Activated CD8-positive, alpha-beta memory T cell treated with anti-CD3 and anti-CD28 coated beads, Interleukin-2, amount 50 U/mL, for 24 hours (primary cell): ENCODE measurements around the gene TAS2R20.
"Not testable (repeated sequence)": the region's sequence is repeated elsewhere in the genome, so short reads cannot be mapped to it uniquely, and the experiment has no call there.

Source experiments
- DNase-seq: peaks from one replicate; pipeline ENCODE4 v3.0.0-alpha.2; 2020; ENCODE audit errors: extremely low read depth

TAS2R20 gene, protein sequence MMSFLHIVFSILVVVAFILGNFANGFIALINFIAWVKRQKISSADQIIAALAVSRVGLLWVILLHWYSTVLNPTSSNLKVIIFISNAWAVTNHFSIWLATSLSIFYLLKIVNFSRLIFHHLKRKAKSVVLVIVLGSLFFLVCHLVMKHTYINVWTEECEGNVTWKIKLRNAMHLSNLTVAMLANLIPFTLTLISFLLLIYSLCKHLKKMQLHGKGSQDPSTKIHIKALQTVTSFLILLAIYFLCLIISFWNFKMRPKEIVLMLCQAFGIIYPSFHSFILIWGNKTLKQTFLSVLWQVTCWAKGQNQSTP

GRCh38 chr12:10998204-10998603 is at the start of gene TAS2R20:
Gene TAS2R20 (minus strand): TSS chr12:10998304. CDS start chr12:10997875, 429 bp downstream.
- DNase-seq: no peak

DNA sequence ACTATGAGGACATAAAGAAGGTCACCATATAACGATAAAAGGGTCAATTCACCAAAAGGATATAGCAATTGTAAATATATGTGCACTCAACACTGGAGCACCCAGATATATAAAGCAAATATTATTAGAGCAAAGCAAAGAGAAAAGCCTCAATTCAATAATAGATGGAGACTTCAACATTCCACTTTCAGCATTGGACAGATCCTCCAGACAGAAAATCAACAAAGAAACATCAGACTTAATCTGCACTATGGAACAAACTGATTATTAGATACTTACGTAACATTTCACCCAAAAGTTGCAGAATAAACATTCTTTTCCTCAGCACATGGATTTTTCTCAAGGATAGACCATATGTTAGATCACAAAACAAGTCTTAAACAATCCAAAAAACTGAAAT is 43.3 kb upstream of the TAS2R20 start:
- not testable (repeated sequence) for DNase-seq

DNA sequence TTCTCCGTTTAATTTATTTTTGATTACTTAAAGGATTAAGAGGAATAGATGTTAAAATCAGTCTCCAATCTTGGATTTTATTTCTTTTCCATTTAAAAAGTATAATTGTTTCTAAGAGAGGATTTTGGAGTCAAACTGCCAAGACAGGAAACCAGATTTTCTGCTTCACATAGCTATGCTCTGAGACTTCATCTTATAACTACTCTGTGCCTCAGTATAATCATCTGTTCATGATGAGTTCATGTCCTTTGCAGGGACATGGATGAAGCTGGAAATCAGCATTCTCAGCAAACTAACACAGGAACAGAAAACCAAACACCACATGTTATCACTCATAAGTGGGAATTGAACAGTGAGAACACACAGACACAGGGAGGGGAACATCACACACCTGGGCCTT is 42.1 kb upstream of the TAS2R20 start:
- no peak for DNase-seq

- no peak for DNase-seq
These were observed 41.1 kb upstream of the TAS2R20 start for GRCh38 chr12:11039171-11039570.

GRCh38 chr12:11033959-11034358 is 35.9 kb upstream of the TAS2R20 start:
- not testable (repeated sequence) for DNase-seq

GRCh38 chr12:11031307-11031706 is 33.2 kb upstream of the TAS2R20 start, which contains the start of gene TAS2R31:
Gene TAS2R31 (minus strand): TSS chr12:11031407. CDS start chr12:11031335, 72 bp downstream.
- no peak for DNase-seq

DNA sequence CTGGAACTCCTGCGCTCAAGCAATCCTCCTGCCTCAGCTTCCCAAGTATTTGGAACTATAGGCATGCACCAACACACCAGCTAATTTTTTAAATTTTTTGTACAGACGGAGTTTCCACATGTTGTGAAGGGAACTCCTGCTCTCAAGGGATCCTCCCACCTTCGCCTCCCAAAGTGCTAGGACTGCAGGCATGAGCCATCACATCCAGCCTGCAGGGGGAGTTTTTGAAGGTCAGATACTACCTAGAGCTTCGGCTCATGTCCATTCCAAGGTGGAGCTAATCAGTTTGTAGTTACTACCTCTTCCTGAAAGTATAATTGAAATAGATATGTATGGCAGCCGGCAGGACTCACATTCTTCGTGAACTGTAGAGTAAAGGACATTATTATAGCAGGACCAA is 28.0 kb upstream of the TAS2R20 start:
- DNase-seq: no peak

GRCh38 chr12:11023387-11023786 is 25.3 kb upstream of the TAS2R20 start:
- DNase-seq: no peak

DNA sequence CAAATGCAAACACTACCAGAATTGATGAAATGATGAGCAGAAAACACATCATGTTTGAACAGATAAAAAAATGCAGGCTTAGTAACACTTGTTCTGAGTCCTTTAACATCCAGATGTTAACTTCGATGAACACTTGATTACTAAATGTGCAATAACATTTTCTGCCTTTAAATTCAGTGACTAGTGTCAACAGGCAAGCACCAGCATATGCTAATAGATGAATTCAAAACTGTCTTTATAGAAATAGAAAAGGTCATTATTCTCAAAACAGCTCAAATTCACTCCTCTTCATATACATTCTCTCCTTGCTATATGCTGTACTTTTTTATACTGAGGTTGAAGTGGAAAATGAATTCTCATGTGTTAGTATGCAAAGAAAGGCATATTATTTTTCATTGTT is 24.4 kb upstream of the TAS2R20 start, which contains the start of gene TAS2R19:
Gene TAS2R19 (minus strand): TSS at position 101 of the 400 bp plus-strand sequence. CDS start 49 bp downstream, at position 52.
- no peak for DNase-seq

GRCh38 chr12:11016937-11017336 is 18.8 kb upstream of the TAS2R20 start:
- no peak for DNase-seq

- DNase-seq: no peak
These were observed 17.8 kb upstream of the TAS2R20 start for GRCh38 chr12:11015775-11016430.

DNA sequence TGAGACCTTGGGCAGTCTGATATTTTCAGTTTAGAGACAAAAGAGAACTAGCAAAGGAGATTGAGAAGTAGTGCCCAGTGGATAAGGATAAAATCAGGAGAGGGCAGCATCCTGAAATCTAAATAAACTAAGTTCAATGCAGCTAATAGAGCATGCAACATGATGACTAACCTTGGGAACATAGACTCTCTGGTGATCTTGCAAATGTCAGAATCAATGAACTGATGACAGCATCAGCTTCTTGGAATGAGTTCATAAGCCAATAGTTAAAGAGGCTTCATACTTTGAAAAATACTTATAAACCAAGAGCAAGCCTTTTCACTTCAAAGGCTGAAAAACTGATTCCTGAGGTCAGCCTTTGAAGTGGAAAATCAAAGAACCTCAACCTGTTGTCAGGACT is 16.1 kb upstream of the TAS2R20 start:
- DNase-seq: no peak

GRCh38 chr12:11007608-11008007 is 9.5 kb upstream of the TAS2R20 start:
- DNase-seq: no peak

DNA sequence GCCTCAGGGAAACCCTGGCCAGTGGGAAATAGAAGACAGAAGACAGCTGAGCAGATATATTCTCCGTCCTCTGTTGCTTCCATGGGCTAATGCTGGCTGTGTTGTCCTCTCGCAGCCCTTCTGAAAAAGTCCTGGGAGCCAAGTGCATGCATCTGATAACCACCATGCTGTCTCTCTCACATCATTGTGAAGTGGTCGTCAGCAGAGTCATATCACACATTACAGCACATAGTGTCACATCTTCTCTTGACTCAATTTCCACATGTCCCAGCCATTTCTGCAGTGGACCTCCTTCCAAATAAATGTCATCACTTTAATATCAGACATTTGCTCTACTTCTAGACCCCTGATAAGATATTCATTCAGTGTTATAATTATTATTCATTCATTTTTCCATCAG is 3.8 kb downstream of the TAS2R20 start:
- no peak for DNase-seq

DNA sequence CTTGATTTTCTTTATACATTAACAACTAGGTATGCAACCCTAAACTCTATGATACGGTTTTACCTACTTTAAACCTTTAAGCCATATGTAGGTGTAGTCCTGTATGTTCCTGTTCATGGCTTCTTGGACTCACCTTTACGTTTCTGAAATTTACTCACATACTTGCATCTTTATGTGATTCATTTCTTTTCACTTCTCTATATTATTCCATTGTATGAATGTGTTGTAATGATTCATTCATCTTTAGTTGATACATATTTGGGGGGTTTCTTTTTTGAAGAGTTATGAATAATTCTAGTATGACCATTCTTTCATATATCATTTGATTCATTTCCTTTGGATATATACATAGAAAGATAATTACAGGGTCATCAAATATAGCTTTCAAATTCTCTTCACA is 9.0 kb downstream of the TAS2R20 start:
- DNase-seq: no peak

DNA sequence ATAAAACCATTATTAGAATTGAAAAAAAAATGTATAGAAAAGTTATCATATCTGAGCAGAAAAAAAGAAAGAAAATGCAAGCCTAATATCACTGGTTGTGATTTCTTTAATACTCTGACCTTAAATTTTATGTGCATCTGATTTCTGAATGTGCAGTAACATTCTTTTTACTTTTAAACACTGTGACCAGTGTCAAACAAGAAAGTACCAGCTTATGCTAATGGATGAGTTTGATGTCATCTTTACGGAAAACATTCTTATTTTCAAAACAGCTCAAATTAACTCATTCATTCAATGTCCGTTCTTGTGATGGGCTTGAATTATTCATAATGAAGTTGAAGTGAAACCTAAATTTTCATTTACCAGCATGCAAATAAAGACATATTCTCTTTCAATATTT is 11.3 kb downstream of the TAS2R20 start, which contains the start of gene TAS2R50:
Gene TAS2R50 (minus strand): TSS at position 101 of the 400 bp plus-strand sequence. CDS start 52 bp downstream, at position 49.
- no peak for DNase-seq

GRCh38 chr12:10982244-10982643 is 15.9 kb downstream of the TAS2R20 start:
- no peak for DNase-seq

DNA sequence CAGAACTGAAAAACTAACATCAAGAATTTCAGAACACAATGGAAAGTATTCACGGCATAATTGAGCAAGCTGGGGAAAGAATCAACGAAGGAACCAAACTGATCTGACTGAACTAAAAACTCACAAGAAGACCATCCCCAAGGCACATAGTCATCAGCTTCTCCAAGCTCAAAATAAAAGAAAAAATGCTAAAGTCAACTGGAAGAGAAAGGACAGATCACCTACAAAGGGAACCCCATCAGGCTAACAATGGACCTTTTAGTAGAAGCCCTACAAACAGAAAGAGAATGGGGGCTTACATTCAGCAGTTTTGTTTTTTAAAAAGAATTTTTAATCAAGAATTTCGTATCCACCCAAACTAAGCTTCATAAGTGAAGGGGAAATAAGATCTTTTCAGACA is 23.1 kb downstream of the TAS2R20 start:
- DNase-seq: no peak

DNA sequence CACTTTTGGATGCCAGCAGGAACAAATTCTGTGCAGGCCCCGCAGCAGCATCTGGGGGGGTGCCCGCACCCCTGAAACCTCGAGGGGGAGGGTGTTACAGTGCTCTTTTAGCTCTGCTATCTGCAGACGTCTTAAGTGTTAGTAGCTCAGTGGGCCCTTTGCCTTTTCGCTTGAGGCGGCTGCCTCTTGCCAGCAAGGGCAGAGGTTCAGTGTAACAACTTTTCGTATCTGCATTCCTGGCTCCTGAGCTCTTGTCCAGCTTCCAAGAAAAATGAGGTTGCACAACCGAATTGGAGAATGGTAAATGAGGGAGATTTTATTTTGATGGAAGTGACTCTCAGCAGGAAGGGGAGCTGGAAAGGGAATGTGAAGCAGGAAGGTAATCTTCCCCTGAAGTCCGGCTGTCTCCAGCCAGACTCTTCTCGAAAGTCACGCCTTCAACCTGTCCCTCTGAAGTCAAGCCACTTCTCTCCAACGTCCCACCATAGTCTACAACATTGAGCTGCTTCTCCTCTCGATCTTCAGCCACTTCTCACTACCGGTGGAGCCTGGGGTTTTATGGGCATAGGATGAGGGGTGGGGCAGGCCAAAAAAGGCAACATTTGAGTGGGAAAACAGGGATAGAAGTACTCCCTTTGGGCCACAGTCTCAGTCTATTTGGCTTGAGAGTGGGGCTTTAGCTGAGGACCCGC is 29.2 kb downstream of the TAS2R20 start:
- no peak for DNase-seq

DNA sequence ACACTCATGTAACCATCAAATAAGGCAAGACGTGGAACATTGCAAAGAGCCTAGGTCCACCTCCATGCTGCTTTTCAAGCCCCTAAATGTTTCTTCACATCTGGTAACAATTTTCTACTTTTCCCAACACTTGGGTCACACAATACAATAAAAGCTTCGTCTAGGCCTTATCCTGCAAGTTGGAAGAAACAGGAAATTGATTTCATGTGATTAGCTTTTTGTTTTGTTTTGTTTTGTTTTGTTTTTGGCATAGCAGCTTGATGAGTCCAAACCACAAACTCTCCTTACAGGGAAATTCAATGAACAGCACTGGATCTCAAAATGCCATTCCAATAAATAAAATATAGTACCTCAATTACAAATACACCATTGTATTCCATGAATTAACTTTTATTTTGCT is 30.7 kb downstream of the TAS2R20 start:
- no peak for DNase-seq

DNA sequence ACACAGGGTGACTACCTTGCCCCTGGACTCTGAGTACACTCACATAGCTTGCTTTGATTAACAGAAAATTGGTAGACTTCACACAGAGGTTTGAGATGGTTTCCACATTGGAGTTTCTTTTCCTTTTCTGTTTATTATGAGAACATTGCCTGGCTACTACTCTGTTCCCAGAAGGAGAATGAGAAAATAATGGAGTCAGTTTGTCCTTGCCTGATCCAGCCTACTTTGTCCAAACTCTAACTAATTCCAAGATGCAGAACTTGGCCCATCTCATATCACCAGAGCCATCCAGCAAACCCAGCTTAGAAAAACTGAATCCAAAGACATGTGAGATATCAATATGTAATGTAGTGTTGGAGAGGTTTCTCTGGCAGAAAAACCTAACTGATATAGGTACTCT is 31.8 kb downstream of the TAS2R20 start:
- no peak for DNase-seq

- no peak for DNase-seq
These were observed 32.6 kb downstream of the TAS2R20 start for GRCh38 chr12:10965476-10965875.

- no peak for DNase-seq
These were observed 37.9 kb downstream of the TAS2R20 start for GRCh38 chr12:10960211-10960610.
